ENCODE measurements around the gene CRYZL1. TPM values are rescaled to one million over a fixed set of nuclear protein-coding genes. Genes with fewer than 3 reads are reported as not detected.

The CRYZL1 gene
- total RNA-seq, 1 experiment from 2014 or later = 24.8 TPM

DNA sequence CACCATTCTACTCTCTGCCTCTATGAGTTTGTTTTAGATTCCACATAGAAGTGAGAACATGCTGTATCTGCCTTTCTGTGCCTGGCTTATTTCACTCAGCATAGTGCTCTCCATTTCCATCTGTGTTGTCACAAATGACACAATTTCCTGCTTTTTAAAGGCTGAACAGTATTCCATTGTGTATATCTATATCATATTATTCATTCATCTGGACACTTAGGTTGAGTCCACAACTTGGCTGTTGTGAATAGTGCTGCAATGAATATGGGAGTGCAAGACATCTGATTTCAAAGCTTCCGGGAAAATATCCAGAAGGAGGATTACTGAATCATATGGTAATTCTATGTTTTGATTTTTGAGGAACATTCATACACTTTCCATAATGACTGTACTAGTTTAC lies 33.0 kb downstream of the CRYZL1 start:
- no peaks in the 10 kb centered on the region for H3K27me3 ChIP-seq (ENCODE audit: control insufficient read depth, insufficient read depth, low read length)
- no peak for TF ChIP-seq SIN3A (IDR thresholded peaks at IDR 0.05; ENCODE audit: borderline replicate concordance, insufficient read depth, low read depth, low read length)
- TF ChIP-seq, protein P1, sequence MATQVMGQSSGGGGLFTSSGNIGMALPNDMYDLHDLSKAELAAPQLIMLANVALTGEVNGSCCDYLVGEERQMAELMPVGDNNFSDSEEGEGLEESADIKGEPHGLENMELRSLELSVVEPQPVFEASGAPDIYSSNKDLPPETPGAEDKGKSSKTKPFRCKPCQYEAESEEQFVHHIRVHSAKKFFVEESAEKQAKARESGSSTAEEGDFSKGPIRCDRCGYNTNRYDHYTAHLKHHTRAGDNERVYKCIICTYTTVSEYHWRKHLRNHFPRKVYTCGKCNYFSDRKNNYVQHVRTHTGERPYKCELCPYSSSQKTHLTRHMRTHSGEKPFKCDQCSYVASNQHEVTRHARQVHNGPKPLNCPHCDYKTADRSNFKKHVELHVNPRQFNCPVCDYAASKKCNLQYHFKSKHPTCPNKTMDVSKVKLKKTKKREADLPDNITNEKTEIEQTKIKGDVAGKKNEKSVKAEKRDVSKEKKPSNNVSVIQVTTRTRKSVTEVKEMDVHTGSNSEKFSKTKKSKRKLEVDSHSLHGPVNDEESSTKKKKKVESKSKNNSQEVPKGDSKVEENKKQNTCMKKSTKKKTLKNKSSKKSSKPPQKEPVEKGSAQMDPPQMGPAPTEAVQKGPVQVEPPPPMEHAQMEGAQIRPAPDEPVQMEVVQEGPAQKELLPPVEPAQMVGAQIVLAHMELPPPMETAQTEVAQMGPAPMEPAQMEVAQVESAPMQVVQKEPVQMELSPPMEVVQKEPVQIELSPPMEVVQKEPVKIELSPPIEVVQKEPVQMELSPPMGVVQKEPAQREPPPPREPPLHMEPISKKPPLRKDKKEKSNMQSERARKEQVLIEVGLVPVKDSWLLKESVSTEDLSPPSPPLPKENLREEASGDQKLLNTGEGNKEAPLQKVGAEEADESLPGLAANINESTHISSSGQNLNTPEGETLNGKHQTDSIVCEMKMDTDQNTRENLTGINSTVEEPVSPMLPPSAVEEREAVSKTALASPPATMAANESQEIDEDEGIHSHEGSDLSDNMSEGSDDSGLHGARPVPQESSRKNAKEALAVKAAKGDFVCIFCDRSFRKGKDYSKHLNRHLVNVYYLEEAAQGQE (IDR thresholded peaks at IDR 0.05; ENCODE audit: insufficient read depth in 1 of 2, low read depth in 2 of 2, low read length in 1 of 2) = no peak
- TF ChIP-seq, protein P2, sequence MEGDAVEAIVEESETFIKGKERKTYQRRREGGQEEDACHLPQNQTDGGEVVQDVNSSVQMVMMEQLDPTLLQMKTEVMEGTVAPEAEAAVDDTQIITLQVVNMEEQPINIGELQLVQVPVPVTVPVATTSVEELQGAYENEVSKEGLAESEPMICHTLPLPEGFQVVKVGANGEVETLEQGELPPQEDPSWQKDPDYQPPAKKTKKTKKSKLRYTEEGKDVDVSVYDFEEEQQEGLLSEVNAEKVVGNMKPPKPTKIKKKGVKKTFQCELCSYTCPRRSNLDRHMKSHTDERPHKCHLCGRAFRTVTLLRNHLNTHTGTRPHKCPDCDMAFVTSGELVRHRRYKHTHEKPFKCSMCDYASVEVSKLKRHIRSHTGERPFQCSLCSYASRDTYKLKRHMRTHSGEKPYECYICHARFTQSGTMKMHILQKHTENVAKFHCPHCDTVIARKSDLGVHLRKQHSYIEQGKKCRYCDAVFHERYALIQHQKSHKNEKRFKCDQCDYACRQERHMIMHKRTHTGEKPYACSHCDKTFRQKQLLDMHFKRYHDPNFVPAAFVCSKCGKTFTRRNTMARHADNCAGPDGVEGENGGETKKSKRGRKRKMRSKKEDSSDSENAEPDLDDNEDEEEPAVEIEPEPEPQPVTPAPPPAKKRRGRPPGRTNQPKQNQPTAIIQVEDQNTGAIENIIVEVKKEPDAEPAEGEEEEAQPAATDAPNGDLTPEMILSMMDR (IDR thresholded peaks at IDR 0.05) = no peak
- BruUV-seq (replicated peaks) = no TSS peak
- intact Hi-C loops (cut with micrococcal nuclease; ENCODE audit: unreplicated experiment) = no loop called here
- no peaks in the 10 kb centered on the region for H3K9me3 ChIP-seq (ENCODE audit: control insufficient read depth, insufficient read depth, low read depth, low read length)
- ATAC-seq (no peak), DNase-seq (ENCODE audit: low read depth, low spot score) (no peak)
- no peak overlapping the region for H3K27ac ChIP-seq (ENCODE audit: low read length)
- H3K4me3 ChIP-seq (ENCODE audit: low read depth in 2 of 2, low read length in 2 of 2) = no peak overlapping the region
- POLR2A ChIA-PET = no interaction called here
- H3K4me1 ChIP-seq (ENCODE audit: control insufficient read depth, insufficient read depth, low read length) = no peaks in the 10 kb centered on the region
- H3K36me3 ChIP-seq (ENCODE audit: control insufficient read depth, insufficient read depth, low read length) = peaks cover 5% of the 10 kb centered on the region; the same call in 1 of the 2 replicates
- CTCF ChIA-PET = no interaction called here
- in situ Hi-C loops (cut with HindIII; ENCODE audit: low pct_unique_long_range_greater_than_20kb, low sequenced_read_pairs) = no loop called here

DNA sequence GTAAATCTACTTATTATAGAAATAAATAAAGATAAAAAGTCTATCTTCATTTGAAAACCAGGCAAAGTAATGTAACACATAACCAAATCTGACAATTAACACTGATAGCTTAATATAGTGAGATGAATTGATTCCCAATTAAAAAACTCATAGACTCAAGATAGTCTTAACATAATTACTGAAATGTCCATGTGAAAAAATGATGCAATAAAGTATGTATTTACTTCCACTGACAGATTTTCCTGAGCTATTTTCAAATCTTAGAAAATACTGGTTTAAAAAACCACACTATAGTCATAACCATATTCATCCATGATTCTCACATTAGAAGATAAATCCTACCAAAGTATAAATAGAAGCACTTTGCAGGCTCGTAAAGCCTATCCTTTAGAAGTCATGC lies 43.5 kb downstream of the CRYZL1 start:
- TF ChIP-seq POLR2AphosphoS5 (IDR thresholded peaks at IDR 0.05; ENCODE audit: low read depth, low read length) (no peak), SIN3A (IDR thresholded peaks at IDR 0.05; ENCODE audit: borderline replicate concordance, insufficient read depth, low read depth, low read length) (no peak), TCF7L2 (IDR thresholded peaks at IDR 0.05; ENCODE audit: low read depth, low read length) (no peak)
- TF ChIP-seq, protein P1 (IDR thresholded peaks at IDR 0.05; ENCODE audit: insufficient read depth in 1 of 2, low read depth in 2 of 2, low read length in 1 of 2) = no peak
- TF ChIP-seq, protein P2 (IDR thresholded peaks at IDR 0.05) = no peak
- ATAC-seq (no peak), DNase-seq (ENCODE audit: low read depth, low spot score) (no peak)
- POLR2A ChIA-PET = no interaction called here
- no peaks in the 10 kb centered on the region for H3K4me1 ChIP-seq (ENCODE audit: control insufficient read depth, insufficient read depth, low read length)
- in situ Hi-C loops (cut with HindIII; ENCODE audit: low pct_unique_long_range_greater_than_20kb, low sequenced_read_pairs) = no loop called here
- H3K9me3 ChIP-seq (ENCODE audit: control insufficient read depth, insufficient read depth, low read depth, low read length) = no peaks in the 10 kb centered on the region
- peaks cover 19% of the 10 kb centered on the region for H3K36me3 ChIP-seq (ENCODE audit: control insufficient read depth, insufficient read depth, low read length)
- BruUV-seq (replicated peaks) = no TSS peak
- H3K27ac ChIP-seq (ENCODE audit: low read length) = no peak overlapping the region
- CTCF ChIA-PET = no interaction called here
- H3K27me3 ChIP-seq (ENCODE audit: control insufficient read depth, insufficient read depth, low read length) = no peaks in the 10 kb centered on the region
- no peak overlapping the region for H3K4me3 ChIP-seq (ENCODE audit: low read depth in 2 of 2, low read length in 2 of 2)
- intact Hi-C loops (cut with micrococcal nuclease; ENCODE audit: unreplicated experiment) = no loop called here
